AG08396 (cell line): ENCODE data around the gene CHST14.

Experiments used
- DNase-seq: peaks from one replicate; pipeline ENCODE4 v3.0.0; 2012; ENCODE audit warnings: low spot score, mixed read lengths

CHST14 gene

GRCh38 chr15:40489274-40490175, 18.7 kb downstream of the CHST14 start:
- no peak for DNase-seq

DNA sequence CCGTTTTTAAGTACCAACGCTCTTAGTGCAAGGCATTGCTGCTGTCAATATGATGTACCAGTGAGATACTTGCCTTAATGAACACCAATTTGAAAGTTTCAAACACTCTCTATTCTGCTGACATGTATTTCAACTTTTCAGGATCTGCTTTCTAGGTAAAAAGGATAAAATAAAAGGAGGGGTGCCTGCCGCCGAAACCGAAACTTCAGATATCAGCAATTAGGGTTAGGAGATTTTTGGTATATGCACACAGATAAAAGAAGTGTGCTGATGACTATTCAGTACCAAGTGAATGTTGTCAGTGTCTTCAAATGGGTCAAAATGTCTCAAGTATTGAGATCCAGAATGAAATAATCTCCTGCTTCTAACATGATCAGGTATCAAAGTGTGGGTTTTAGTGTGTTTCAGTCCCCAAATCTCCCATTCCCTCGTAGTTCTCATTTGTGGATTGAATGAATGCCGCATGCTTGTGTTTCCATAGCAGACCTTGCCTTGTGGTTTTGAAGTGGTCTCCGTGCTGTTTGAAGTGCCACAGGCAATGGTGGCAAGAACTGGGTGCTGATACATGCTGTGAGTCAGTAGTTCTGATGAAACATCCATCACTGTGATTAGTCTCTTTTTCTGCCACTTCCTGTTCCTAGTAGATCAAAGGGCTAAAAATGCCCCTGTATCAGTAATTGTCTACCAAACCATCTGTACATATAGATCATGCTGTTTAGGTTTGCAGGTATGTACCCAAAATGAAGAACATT, 22.5 kb downstream of the CHST14 start:
- no peak for DNase-seq

- DNase-seq, result no peak
These were observed 24.7 kb downstream of the CHST14 start for GRCh38 chr15:40495516-40495915.

GRCh38 chr15:40498418-40498817, 27.6 kb downstream of the CHST14 start:
- peak; percentile 64 for DNase-seq

GRCh38 chr15:40498891-40499290, 28.1 kb downstream of the CHST14 start:
- no peak for DNase-seq

DNA sequence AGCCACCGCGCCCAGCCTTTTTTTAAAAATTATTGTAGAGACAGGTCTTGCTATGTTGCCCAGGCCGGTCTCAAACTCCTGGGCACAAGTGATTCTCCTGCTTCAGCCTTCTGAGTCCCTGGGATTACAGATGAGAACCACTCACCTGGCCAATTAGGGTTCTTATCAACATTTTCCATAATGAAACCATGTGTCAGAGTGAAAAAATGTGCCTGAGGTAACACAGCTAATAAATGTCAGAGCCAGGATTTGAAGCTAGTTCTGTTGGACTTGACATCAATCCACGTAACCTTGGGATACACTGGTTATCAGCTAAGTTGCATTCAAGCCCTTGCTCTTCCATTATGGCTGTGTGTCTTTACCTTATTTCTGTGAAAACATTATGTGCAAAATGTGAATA, 29.1 kb downstream of the CHST14 start:
- no peak for DNase-seq

DNA sequence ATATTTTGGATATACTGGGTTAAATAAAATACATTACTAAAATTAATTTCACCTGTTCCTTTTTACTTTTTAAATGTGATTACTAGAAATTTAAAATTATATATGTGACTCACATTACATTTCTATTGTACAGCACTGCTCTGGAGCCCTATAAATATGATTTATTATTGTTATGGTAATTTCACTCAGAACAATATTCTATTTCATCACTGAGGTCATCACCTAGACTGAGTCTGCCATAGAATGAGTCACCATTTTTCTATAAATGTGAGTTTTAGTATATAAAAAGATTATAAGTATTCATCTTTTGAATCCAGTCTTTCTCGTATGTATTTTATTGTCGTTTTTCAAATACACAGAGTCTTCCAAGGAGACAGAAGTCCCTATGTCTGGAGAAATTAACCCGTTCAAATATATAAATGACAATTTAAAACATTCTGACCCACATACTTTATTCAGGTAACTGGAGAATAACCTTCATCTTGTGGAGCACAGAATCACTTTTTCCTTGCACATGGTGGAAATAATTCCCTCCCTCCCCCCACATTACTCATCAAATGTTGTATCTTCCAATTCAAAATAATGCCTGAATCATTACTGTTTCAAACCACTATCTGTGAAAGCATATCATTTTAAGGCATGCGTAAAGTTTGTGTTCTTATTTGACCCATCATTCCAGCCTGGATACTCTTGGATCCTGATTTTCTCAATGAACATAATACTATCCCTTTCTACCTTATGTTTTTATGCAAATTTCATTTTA, 30.0 kb downstream of the CHST14 start:
- DNase-seq, result no peak

GRCh38 chr15:40501487-40501886, 30.7 kb downstream of the CHST14 start:
- DNase-seq, result no peak

DNA sequence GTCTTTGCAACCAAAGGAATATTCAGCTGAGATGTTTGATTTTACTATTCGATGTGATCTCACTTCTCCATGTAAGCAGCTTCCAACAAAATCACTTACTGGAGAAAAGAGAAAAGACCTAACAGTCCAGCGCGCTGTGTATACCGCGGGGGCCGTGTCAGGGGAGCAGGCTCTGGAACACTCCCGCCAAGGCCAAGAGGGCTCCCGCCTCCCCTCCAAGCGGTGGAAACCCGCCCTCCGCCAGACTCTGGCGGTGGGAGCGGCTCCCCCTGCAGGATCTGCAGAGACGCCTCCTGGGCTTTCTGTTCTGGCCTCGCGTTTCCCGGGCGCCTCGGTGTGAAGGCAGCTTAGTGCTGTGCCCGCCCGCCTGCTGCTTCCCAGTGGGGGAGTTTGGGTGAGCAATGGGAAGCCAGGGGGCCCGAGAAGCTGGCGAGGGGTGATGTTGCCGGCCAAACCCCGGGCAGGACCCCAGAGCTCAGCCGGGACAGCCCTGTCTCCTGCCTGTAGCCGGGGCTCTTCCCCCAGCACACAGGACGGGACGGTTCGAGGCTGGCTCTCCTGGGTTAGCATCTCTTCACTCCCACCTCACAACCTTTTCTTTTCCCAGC, 36.3 kb downstream of the CHST14 start:
- DNase-seq, result peak; percentile 85

- no peak for DNase-seq
These were observed 37.4 kb downstream of the CHST14 start for GRCh38 chr15:40508216-40508615.

- no peak for DNase-seq
These were observed 39.4 kb downstream of the CHST14 start for GRCh38 chr15:40510201-40510600.

- DNase-seq, result no peak
These were observed 40.3 kb downstream of the CHST14 start for GRCh38 chr15:40511093-40511471.

DNA sequence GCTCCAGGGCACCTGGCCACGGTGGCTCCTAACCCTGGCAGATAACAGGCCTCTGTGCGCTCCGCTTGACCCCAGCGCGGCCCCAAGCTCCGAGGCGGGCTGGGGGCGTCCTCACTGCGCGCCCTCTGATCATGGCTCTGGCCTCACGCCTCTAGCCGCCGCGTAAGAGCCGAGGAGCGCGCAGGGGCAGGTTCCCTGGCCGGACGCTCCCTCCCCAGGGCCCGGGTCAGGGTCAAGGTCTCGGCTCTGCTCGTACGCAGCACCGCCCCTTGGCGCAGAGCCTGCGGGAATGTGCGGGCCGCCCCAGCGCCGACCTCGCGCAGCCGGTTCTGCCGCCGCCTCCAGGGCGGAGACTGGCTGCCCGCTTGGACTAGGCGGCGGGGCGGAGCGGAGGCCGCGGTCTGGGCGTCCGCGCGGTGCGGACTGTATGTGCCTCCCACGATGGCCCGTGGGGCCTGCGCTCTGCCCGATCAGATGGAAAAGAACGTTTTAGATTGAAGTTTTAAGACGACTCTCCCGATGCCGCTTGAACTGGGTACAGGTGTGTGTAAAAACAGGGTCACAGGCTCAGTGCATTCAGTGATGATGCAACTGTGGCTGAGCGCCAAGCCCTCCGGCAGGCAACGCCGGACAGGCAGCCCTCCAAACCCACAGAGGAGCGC, 40.8 kb downstream of the CHST14 start:
- peak; percentile 87 for DNase-seq

GRCh38 chr15:40512440-40512839, 41.7 kb downstream of the CHST14 start:
- DNase-seq, result no peak

DNA sequence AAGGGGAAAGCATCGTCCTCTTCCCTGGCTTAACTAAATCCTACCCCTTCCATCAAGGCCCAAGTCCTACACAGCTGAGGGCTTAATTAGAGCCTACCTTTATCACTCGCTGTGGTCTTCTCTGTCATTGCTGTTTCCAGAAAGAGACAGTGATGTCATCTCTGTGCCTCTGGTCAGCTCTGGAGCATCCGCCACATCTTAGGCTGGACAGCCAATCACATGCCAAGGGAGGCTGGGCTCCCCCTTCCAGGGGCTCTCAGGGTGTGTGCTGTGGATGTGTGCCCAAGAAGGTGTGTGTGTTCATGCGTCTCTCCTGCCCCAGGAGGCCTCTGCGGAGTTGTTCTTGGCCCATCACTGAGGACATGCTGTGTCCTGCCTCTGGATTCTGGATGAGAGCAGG, 42.8 kb downstream of the CHST14 start:
- DNase-seq, result no peak

GRCh38 chr15:40516322-40516721, 45.5 kb downstream of the CHST14 start:
- DNase-seq, result no peak
